Left forelimb (tissue), 1 donor: ENCODE data around the gene IL10RA.

ENCODE experiments used
- DNase-seq: peaks from one replicate; pipeline ENCODE4 v3.0.0-alpha.2; 2018; ENCODE audit warnings: low spot score

The IL10RA gene

DNA sequence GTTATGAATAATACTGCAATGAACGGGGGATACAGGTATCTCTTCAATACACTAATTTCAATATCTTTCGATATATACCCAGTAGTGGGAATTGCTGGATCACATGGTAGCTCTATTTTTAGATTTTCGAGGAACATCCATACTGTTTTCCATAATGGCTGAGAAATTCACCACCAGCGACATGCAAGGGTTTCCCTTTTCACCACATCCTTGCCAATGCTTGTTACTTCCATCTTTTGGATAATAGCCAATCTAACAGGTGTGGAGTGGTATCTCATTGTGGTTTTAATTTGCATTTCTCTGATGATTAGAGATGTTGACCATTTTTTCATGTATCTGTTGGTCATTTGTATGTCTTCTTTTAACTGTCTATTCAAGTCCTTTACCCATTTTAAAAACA lies 5.9 kb downstream of the IL10RA start:
- no peak for DNase-seq

DNA sequence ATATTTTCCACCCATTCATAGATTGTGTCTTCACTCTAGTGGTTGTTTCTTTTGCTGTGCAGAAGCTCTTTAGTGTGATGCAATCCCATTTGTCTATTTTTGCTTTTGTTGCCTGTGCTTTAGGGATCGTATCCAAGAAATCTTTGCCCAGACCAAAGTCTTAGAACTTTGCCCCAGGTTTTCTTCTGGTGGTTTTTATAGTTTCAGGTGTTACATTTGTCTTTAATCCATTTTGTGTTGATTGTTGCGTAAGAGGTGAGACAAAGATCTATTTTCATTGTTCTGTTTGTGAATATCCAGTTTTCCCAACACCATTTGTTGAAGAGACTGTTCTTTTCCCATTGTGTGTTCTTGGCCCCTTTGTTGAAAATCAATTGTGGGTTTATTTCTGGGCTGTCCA lies 6.4 kb downstream of the IL10RA start:
- no peak for DNase-seq

DNA sequence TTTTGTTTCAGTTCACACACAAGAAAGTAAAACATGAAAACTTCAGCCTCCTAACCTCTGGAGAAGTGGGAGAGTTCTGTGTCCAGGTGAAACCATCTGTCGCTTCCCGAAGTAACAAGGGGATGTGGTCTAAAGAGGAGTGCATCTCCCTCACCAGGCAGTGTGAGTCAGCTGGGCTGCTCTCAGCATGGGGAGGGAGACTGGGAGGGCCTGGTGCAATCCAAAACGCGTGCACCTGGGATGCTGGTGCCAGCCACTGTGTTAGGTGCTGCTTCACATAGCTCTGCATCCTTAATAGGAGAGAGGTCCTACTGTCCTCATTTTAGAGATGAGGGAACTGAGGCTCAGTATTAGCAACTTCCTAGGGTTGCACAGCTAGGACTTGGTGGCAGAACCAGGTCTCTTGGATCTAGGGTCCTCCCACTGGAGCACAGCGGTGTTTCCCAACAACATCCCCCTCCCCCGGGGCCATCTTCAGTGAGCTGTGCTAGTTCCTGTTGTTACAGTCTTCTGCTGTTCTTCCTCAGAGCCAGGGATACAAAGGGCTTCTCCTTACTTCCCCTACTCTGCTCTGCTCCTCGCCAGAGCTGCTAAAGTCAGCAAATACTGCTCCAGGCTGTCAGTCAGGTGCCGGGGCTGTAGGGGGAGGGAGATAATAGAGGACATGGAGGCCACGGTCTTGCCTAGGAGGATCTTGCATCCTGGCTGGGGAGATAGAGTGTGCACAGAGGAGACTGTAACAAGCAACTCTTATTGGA lies 8.0 kb downstream of the IL10RA start:
- no peak for DNase-seq

DNA sequence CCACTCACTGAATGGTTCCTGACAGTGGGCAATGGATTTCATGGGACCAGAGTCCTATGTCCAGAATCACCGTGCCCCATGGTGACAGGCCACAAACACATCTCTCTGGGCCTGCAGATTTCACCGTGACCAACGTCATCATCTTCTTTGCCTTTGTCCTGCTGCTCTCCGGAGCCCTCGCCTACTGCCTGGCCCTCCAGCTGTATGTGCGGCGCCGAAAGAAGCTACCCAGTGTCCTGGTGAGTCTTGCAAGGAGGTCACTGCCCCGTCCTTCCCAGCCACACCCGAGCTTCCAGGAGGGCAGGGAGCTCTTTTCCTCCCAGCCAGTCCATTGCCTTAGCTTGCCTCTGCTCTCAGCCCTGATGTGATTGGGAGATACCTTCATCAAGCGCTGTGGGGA lies 9.3 kb downstream of the IL10RA start:
- no peak for DNase-seq

DNA sequence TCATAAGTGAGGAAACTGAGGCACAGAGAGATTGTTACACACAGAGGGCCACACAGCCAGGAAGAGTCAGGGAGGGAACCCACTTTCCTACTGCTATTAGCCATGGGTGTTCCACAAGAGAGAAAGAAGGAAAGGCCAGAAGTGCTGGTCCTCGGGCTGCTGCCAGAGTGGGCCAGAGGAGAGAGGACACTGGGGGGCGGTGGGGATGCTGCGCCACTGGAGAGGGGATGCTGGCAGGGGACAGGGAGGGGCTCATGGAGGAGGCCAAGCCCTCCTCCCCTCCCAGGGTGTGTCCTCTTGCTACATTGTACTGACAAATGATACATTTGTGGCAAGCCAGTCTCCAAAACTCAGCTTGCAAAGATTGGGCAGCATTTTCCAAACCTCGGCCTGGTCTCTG lies 9.9 kb downstream of the IL10RA start:
- DNase-seq: no peak

DNA sequence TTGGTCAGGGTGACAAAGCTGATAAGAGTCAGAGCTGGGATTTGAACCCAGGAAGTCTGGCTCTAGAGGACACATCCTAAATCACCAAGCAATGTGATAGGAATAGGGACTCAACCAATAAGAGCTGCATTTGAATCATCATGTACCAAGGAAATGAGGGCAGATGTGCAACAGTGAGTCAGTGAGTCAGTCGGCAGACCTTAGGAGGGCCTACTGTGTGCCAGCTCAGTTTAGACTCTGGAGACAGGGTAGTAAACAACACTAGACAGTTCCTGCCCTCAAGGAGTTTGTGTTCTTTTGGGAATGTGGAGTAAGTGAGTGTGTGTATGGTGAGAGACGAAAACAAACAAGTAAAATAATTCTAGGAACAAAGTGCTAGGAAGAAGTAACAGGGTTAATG lies 11.2 kb downstream of the IL10RA start:
- no peak for DNase-seq

DNA sequence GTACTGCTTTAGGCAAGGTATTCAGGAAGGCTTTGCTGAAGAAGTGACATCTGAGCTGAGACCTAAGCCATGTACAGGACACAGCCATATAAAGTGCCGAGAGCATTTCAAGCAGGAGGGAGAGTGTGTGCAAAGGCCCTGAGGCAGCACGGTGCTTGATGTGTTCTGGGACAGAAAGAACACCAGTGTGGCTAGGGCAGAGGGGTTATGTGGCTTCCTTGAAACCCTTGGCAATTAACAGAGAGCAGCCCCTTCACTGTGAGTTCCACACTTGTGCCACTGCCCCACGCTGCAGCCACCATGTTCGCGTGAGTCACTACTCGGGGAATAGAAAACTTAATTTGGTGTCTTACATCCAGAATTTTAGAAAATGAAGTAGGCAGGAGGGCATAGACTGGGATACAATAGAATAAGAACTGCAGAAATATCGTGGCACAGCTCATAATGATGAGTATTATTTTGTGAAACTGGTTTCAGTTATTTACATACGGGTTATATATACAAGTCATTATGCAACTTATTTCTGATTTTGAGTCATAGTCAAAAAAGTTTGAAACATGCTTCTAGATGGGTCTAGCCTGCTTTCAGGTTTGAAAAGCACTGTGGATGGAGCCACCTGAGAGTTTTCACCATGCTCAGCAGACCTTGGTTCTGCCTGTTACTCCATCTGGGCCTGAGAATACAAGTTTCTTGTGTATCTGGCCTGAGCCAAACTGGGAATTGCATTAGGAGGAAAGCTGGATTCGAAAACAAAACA lies 11.8 kb downstream of the IL10RA start:
- DNase-seq: no peak

DNA sequence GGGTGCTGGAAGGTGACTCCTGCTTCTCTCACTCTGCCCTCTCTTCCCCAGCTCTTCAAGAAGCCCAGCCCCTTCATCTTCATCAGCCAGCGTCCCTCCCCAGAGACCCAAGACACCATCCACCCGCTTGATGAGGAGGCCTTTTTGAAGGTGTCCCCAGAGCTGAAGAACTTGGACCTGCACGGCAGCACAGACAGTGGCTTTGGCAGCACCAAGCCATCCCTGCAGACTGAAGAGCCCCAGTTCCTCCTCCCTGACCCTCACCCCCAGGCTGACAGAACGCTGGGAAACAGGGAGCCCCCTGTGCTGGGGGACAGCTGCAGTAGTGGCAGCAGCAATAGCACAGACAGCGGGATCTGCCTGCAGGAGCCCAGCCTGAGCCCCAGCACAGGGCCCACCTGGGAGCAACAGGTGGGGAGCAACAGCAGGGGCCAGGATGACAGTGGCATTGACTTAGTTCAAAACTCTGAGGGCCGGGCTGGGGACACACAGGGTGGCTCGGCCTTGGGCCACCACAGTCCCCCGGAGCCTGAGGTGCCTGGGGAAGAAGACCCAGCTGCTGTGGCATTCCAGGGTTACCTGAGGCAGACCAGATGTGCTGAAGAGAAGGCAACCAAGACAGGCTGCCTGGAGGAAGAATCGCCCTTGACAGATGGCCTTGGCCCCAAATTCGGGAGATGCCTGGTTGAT lies 12.6 kb downstream of the IL10RA start:
- no peak for DNase-seq

DNA sequence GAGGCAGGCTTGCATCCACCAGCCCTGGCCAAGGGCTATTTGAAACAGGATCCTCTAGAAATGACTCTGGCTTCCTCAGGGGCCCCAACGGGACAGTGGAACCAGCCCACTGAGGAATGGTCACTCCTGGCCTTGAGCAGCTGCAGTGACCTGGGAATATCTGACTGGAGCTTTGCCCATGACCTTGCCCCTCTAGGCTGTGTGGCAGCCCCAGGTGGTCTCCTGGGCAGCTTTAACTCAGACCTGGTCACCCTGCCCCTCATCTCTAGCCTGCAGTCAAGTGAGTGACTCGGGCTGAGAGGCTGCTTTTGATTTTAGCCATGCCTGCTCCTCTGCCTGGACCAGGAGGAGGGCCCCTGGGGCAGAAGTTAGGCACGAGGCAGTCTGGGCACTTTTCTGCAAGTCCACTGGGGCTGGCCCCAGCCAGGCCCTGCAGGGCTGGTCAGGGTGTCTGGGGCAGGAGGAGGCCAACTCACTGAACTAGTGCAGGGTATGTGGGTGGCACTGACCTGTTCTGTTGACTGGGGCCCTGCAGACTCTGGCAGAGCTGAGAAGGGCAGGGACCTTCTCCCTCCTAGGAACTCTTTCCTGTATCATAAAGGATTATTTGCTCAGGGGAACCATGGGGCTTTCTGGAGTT lies 13.3 kb downstream of the IL10RA start:
- no peak for DNase-seq

DNA sequence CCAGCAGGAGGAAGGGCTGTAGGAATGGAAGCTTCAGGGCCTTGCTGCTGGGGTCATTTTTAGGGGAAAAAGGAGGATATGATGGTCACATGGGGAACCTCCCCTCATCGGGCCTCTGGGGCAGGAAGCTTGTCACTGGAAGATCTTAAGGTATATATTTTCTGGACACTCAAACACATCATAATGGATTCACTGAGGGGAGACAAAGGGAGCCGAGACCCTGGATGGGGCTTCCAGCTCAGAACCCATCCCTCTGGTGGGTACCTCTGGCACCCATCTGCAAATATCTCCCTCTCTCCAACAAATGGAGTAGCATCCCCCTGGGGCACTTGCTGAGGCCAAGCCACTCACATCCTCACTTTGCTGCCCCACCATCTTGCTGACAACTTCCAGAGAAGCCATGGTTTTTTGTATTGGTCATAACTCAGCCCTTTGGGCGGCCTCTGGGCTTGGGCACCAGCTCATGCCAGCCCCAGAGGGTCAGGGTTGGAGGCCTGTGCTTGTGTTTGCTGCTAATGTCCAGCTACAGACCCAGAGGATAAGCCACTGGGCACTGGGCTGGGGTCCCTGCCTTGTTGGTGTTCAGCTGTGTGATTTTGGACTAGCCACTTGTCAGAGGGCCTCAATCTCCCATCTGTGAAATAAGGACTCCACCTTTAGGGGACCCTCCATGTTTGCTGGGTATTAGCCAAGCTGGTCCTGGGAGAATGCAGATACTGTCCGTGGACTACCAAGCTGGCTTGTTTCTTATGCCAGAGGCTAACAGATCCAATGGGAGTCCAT lies 14.1 kb downstream of the IL10RA start:
- no peak for DNase-seq

DNA sequence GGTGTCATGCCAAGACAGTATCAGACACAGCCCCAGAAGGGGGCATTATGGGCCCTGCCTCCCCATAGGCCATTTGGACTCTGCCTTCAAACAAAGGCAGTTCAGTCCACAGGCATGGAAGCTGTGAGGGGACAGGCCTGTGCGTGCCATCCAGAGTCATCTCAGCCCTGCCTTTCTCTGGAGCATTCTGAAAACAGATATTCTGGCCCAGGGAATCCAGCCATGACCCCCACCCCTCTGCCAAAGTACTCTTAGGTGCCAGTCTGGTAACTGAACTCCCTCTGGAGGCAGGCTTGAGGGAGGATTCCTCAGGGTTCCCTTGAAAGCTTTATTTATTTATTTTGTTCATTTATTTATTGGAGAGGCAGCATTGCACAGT lies 14.6 kb downstream of the IL10RA start:
- DNase-seq: no peak

DNA sequence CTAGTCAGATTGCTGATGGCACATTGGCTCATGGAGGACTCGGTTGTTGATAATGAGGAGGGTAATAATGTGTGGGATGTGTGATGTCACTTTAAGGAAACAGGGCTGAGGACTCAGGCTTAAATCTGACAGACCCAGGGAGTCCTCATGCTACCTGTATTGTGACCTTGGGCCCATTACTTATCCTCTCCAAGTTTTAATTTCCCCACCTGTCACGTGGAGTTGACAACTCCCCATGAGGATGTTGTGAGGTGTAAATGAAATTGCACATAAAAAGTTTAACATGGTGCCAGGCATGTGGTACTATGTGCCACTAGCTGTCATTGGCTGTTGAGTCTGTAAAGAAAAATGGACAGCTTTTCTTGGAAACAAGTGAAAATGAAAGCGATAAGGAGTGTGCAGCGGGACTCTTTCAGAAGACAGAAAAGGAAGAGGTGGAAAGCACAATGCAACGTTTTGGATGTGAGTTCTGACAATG lies 15.3 kb downstream of the IL10RA start:
- DNase-seq: no peak

DNA sequence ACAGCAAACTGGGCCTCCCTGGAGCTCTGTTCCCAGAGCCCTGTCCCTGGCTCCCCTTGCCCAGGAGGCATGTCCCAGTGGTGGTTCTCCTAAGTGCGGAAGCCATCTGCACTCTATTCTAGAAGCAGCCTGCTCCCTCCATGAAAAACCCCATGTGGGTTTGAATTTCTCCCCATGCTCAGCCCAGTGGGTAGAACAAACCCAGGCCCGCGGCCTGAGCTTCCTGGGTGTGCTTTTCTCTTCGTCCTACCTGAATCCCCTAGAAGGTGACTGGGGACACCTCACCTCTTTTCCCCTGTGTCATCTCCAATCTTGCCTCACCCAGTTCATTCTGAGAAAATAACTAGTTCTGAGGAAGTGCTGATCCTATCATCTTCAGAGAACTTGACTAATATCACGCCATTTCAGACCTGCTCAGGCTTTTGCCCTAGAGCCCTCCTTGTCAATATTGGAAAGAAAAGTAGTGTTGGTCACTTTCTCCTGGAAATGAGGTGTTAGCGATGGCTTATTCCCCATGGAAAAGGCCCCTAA lies 15.9 kb downstream of the IL10RA start:
- no peak for DNase-seq

DNA sequence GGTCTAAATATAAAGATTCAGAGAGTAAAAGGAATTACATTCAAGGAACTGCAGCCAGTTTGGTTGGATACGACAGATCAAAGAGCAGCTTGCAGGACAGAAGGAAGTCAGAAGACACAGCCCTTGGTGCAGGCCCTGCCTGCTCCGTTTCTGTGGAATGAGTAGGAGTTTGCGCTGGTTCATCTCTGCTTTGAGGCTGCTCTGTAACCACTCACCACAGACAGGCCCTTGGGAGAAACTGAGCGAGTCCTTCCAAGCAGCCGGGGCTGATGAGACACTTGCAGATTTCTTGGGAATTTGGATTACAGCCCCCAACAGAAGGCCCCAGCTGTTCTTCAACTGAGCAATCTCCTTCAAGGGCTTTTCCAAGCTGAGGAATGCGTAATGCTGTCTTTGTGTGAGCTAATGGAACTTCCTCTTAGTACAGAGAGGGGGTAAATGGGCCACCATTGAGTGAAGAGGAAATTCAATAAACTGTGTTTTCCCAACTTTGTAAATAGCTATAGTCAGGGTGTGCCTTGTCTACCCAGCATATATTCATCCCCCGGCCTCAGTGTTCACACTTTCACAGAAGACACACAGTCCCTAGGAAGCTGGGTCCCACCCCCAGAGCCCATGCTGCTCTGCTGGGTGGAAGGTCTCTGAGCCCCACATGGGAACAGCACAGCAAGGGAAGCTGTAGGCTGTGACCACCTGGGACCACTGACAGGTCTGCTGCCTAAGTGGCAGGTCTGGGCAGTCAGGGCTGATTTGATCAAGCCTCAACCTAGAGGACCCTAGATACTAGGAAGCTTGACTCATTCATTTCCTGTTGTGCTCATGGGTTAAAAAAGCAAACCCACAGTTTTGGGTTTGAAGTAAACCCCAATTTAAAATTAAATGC lies 16.6 kb downstream of the IL10RA start:
- DNase-seq: no peak

DNA sequence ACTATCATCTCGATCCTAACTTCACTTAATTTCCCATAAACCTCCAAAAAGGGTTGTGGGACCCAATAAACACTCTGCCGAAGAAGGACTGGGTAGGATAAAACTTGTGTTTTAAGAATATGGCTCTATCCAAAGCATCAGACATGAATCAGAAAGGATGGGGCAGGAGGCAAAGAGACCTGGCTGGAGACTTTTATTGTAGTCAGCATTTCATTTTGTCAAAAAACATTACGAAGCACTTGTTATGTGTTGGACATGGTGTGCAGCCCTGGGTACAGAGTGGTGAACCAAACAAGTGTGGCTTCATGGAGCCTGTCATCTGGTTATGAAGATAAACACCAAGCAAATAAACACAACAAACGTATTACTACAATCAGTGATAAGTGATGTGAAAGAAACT lies 17.3 kb downstream of the IL10RA start:
- no peak for DNase-seq

DNA sequence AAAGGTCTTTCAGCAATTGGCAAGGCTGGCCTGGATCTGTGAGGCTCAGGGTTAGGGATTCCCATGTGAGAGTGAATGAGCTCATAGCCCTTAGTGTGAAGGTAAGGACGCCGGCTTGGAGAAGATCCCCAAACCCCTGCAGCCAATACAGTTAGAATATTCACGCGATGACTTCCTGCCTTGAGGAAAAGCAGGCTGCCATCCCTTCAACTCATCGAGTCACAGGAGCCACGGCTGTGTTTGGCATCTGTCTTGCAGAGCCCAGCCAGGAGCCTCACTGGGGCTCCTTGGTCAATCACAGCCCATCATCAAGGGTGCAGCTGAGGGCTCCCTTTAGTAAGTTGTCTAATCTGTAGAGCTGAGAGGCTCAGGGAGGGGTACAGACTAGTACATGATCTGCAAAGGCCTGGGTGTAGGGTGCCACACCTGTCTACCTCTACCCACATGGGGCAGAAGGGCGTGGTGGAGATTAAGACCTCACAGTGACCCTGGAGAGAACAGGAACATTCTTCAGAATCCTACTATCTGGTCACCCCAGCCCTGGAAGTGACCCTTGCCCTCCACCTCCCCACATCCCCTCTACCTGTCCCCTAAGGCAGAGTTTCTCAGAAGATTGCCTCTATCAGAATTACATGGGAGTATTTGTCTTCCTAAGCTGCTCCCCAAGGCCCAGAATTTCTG lies 18.5 kb downstream of the IL10RA start:
- DNase-seq: no peak

DNA sequence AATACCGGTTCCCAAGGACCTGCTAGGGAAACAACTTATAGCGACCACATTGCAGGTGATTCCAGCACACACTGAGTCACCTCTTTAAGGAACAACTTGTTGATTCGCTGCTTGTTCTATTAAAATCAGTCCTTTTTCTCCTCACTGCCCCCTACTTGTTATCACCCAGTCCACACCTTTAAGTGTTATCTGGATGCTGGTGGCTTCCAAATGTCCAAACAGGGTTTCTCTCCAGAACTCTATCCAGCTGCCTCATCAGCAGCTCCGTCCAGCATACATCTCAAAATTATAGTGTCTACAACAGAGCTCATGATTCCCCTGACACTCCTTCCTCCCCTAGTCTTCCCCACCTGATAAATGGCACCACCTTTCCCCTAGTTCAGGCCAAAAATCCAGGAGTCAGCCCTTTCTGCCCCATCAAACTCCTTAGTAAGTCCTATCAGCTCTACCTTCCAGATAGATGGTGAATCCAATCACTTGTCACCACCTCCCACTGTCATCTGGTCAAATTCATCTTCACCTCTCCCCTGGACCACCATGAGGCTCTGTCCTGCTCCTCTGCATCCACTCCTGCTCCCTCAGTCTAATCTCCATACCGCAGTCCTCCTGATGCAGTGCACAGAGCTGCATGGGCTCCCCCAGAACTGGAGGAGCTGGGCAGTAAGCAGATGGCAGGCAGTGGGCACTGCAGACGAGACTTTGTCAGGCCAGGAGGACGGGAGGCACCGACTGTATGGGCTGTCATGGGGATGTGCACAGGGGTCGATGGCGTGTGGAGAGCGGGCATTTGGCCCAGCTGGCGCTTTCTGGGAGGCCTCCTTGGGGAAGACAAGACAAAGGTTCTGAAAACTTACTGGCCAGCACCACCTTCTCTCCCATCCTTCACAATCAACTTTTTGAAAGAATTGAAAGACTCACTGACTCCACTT lies 19.3 kb downstream of the IL10RA start:
- no peak for DNase-seq

DNA sequence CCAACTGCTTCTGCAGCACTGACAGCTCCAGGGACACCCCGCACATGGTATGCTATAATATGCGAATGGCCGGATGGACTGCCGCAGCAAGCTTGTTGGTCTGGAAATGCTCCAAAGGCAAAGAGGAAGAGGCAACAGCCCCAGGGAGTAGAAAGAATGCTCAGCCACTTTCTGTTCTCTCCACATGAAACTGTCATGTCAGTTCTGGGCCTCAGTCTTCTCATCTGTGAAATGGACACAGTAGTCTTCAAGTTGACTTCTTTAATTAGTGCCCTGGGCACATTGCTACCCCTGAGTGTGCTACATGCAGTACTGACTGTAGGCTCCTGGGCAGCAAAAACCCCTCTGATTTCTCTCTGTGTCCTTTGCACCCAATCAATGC lies 19.9 kb downstream of the IL10RA start:
- no peak for DNase-seq

DNA sequence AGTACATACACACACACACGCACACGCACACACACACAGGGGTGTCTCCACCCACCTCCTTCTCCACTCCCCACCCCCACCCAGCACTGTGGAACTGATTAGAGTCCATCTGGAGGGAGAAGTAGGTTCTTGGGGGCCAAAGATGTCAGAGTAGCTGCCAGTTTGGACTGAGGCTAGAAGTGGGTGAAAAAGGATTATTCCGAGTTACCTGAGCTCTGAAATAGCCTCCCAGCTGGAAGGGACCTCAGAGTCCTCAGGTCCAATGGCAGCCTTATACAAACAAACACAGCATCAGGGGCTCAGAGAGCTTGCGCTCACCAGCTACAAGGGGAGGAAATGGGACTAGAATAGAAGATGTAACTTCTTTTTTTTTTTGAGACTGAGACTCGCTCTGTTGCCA lies 20.8 kb downstream of the IL10RA start:
- no peak for DNase-seq
